ENCODE results near the gene EFNA4. TPM values are rescaled to one million over a fixed set of nuclear protein-coding genes. Genes with fewer than 3 reads are reported as not detected.

Gene EFNA4
- polyA plus RNA-seq, 1 of the 3 experiments (the other 2 are of a cell fraction) = 17.7 TPM

- no peaks in the 10 kb centered on the region for H4K20me1 ChIP-seq (ENCODE audit: insufficient read depth)
- no peak for TF ChIP-seq RXRA (IDR thresholded peaks at IDR 0.05; ENCODE audit: borderline replicate concordance, low read depth)
- no peak for TF ChIP-seq FOSL2 (IDR thresholded peaks at IDR 0.05; ENCODE audit: borderline replicate concordance, low read depth)
- no peak for TF ChIP-seq GATA2 (CRISPR knock-in tag; IDR thresholded peaks at IDR 0.05)
- TF ChIP-seq CHD2 (IDR thresholded peaks at IDR 0.05; ENCODE audit: low read length, partially characterized antibody) = no peak
- no peak for TF ChIP-seq EP300 (IDR thresholded peaks at IDR 0.05; ENCODE audit: borderline replicate concordance in 1 of 2, low read depth in 1 of 2, low read length in 1 of 2)
- TF ChIP-seq REST (IDR thresholded peaks at IDR 0.05; ENCODE audit: low read depth, low read length) = no peak
- peak; percentile 96 for TF ChIP-seq SMC3 (IDR thresholded peaks at IDR 0.05; ENCODE audit: low read depth, low read length)
- TF ChIP-seq TEAD4 (IDR thresholded peaks at IDR 0.05; ENCODE audit: borderline replicate concordance, insufficient read depth) = no peak
- no peak for TF ChIP-seq TCF12 (IDR thresholded peaks at IDR 0.05)
- no peak for TF ChIP-seq FOXM1 (IDR thresholded peaks at IDR 0.05; ENCODE audit: low read depth)
- TF ChIP-seq NRF1 (IDR thresholded peaks at IDR 0.05; ENCODE audit: low read depth, low read length) = no peak
- 0 out of 2 replicates have a peak, but pooled peaks have one; percentile 41 for TF ChIP-seq USF1 (IDR thresholded peaks at IDR 0.05; ENCODE audit: borderline replicate concordance, low read depth)
- no peak for TF ChIP-seq SIN3A (IDR thresholded peaks at IDR 0.05; ENCODE audit: borderline replicate concordance, low read depth, low read length)
- TF ChIP-seq ZBTB33 (IDR thresholded peaks at IDR 0.05; ENCODE audit: borderline replicate concordance, low read depth) = no peak
- no peak for TF ChIP-seq MEF2A (IDR thresholded peaks at IDR 0.05; ENCODE audit: borderline replicate concordance, low read depth)
- no peak for TF ChIP-seq EZH2phosphoT487 (IDR thresholded peaks at IDR 0.05; ENCODE audit: borderline replicate concordance, low read depth)
- no peak for TF ChIP-seq RFX5 (IDR thresholded peaks at IDR 0.05; ENCODE audit: low read length)
- TF ChIP-seq GABPA (IDR thresholded peaks at IDR 0.05; ENCODE audit: low read depth) = no peak
- no peak for TF ChIP-seq IRF3 (IDR thresholded peaks at IDR 0.05; ENCODE audit: low read depth, low read length)
- no peak for TF ChIP-seq FOXJ3 (CRISPR knock-in tag; IDR thresholded peaks at IDR 0.05)
- peak; percentile 96 for TF ChIP-seq MXI1 (IDR thresholded peaks at IDR 0.05; ENCODE audit: low read depth, low read length)
- TF ChIP-seq RAD21 (IDR thresholded peaks at IDR 0.05; ENCODE audit: low read length) = peak; percentile 78
- TF ChIP-seq NFIC (IDR thresholded peaks at IDR 0.05; ENCODE audit: borderline replicate concordance) = no peak
Measured at GRCh38 chr1:155091071-155092051, 27.8 kb downstream of the EFNA4 start.

More at GRCh38 chr1:155091071-155092051, 27.8 kb downstream of the EFNA4 start:
- H3K9me2 ChIP-seq = no peaks in the 10 kb centered on the region
- H3K27me3 ChIP-seq (ENCODE audit: insufficient read depth) = no peaks in the 10 kb centered on the region
- H3K4me1 ChIP-seq (ENCODE audit: control insufficient read depth in 1 of 2, insufficient read depth in 2 of 2, low read depth in 1 of 2, low read length in 1 of 2) = peaks cover 0 to 28% of the 10 kb centered on the region in 2 experiments; a peak in 1 of 4 replicates
- DNase-seq = peak; percentile 88
- WGBS (ENCODE audit: low lambda C conversion rate) = 29% methylated on average over 26 of the region's 29 CpGs
- ChIA-PET POLR2A (interaction anchor here (0.7 to 1.6 kb wide), 7 partner anchors 21 to 153 kb away, joined by 3 to 8 read pairs (median 4); partner anchors contain the start of gene KRTCAP2), CTCF (interaction anchor here (0.7 to 13.1 kb wide), 56 partner anchors 8 to 975 kb away, joined by 3 to 496 read pairs (median 6); partner anchors contain the start of genes ADAM15, DCST1, DCST2 and DPM3)
- H3K27ac ChIP-seq (ENCODE audit: low read depth in 2 of 2, low read length in 1 of 2) = no peak overlapping the region
- no peak overlapping the region for H3K9ac ChIP-seq
- H3F3A ChIP-seq (replicated peaks; ENCODE audit: insufficient read depth) = peaks cover 18% of the 10 kb centered on the region
- no peak overlapping the region for H3K4me2 ChIP-seq
- no peaks in the 10 kb centered on the region for H3K9me3 ChIP-seq
- no peaks in the 10 kb centered on the region for H3K36me3 ChIP-seq (replicated peaks in 1 of 2; ENCODE audit: control insufficient read depth in 1 of 2, insufficient read depth in 2 of 2, low read length in 1 of 2)
- peak overlapping the region; percentile 60 for H2AFZ ChIP-seq (ENCODE audit: low read depth)
- no peaks in the 10 kb centered on the region for H3K79me2 ChIP-seq (ENCODE audit: insufficient read depth)
- H3K4me3 ChIP-seq (ENCODE audit: low read depth in 2 of 2, low read length in 1 of 2) = peak overlapping the region in 1 of 2 experiments; percentile 23; a peak in 1 of 4 replicates
